ENCODE data around the gene NRTN.

DNA sequence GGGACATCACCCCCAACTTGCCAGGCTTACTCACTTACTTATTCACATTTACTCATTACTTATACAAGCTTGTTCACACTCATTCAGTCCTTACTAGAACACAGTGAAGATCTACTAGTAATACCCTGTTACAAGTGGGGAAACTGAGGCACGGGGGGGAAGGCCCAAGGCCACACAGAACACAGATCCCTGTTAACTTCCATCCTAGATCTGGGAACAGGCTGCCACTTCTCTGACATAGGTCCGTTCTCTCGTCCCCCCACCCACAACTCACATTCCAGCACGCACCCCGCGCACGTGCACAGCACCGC is 1.5 kb upstream of the NRTN start:
- TF ChIP-seq, protein P1, sequence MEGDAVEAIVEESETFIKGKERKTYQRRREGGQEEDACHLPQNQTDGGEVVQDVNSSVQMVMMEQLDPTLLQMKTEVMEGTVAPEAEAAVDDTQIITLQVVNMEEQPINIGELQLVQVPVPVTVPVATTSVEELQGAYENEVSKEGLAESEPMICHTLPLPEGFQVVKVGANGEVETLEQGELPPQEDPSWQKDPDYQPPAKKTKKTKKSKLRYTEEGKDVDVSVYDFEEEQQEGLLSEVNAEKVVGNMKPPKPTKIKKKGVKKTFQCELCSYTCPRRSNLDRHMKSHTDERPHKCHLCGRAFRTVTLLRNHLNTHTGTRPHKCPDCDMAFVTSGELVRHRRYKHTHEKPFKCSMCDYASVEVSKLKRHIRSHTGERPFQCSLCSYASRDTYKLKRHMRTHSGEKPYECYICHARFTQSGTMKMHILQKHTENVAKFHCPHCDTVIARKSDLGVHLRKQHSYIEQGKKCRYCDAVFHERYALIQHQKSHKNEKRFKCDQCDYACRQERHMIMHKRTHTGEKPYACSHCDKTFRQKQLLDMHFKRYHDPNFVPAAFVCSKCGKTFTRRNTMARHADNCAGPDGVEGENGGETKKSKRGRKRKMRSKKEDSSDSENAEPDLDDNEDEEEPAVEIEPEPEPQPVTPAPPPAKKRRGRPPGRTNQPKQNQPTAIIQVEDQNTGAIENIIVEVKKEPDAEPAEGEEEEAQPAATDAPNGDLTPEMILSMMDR (IDR thresholded peaks at IDR 0.05) = no peak
- no peak for TF ChIP-seq EP300 (IDR thresholded peaks at IDR 0.05)
